Measurements from ENCODE around the gene LYZL6. TPM values are rescaled to one million over a fixed set of nuclear protein-coding genes. Genes with fewer than 3 reads are reported as not detected.

LYZL6 gene
- not detected for polyA plus RNA-seq (2012; ENCODE audit: insufficient read length, low read depth)

- TF ChIP-seq POLR2AphosphoS5 (IDR thresholded peaks at IDR 0.05; ENCODE audit: low read depth, low read length) = no peak
- no peak for TF ChIP-seq FOXP2 (optimal IDR thresholded peaks at IDR 0.05; ENCODE audit: borderline replicate concordance, extremely low read depth, extremely low read length, insufficient read depth)
- TF ChIP-seq TAF1 (IDR thresholded peaks at IDR 0.05; ENCODE audit: borderline replicate concordance, insufficient read depth, low read length) = no peak
- no peak for TF ChIP-seq SIN3A (IDR thresholded peaks at IDR 0.05; ENCODE audit: borderline replicate concordance, insufficient read depth, low read length)
- TF ChIP-seq REST (IDR thresholded peaks at IDR 0.05; ENCODE audit: insufficient read depth in 1 of 2, low read depth in 2 of 2, low read length in 2 of 2) = no peak
Measured at GRCh38 chr17:35943537-35943936, at the start of gene LYZL6. LYZL6 (minus strand) TSS chr17:35943713; CDS start chr17:35939356, 4,357 bp downstream.

- TF ChIP-seq REST (IDR thresholded peaks at IDR 0.05; ENCODE audit: insufficient read depth in 1 of 2, low read depth in 2 of 2, low read length in 2 of 2) (no peak), FOXP2 (optimal IDR thresholded peaks at IDR 0.05; ENCODE audit: borderline replicate concordance, extremely low read depth, extremely low read length, insufficient read depth) (no peak)
Measured at GRCh38 chr17:35991075-35991474, 47.6 kb upstream of the LYZL6 start.

- TF ChIP-seq SIN3A (IDR thresholded peaks at IDR 0.05; ENCODE audit: borderline replicate concordance, insufficient read depth, low read length) (no peak), POLR2AphosphoS5 (IDR thresholded peaks at IDR 0.05; ENCODE audit: low read depth, low read length) (no peak), REST (IDR thresholded peaks at IDR 0.05; ENCODE audit: insufficient read depth in 1 of 2, low read depth in 2 of 2, low read length in 2 of 2) (no peak), TAF1 (IDR thresholded peaks at IDR 0.05; ENCODE audit: borderline replicate concordance, insufficient read depth, low read length) (no peak), FOXP2 (optimal IDR thresholded peaks at IDR 0.05; ENCODE audit: borderline replicate concordance, extremely low read depth, extremely low read length, insufficient read depth) (no peak)
Measured at GRCh38 chr17:35988164-35988563, 44.7 kb upstream of the LYZL6 start.

GRCh38 chr17:35986643-35987042, 43.1 kb upstream of the LYZL6 start, which contains the start of gene CCL14:
CCL14 (minus strand) TSS chr17:35986729; CDS start chr17:35986649, 80 bp downstream.
- TF ChIP-seq SIN3A (IDR thresholded peaks at IDR 0.05; ENCODE audit: borderline replicate concordance, insufficient read depth, low read length) (no peak), REST (IDR thresholded peaks at IDR 0.05; ENCODE audit: insufficient read depth in 1 of 2, low read depth in 2 of 2, low read length in 2 of 2) (no peak)

- no peak for TF ChIP-seq FOXP2 (optimal IDR thresholded peaks at IDR 0.05; ENCODE audit: borderline replicate concordance, extremely low read depth, extremely low read length, insufficient read depth)
- no peak for TF ChIP-seq SIN3A (IDR thresholded peaks at IDR 0.05; ENCODE audit: borderline replicate concordance, insufficient read depth, low read length)
- no peak for TF ChIP-seq POLR2AphosphoS5 (IDR thresholded peaks at IDR 0.05; ENCODE audit: low read depth, low read length)
- no peak for TF ChIP-seq REST (IDR thresholded peaks at IDR 0.05; ENCODE audit: insufficient read depth in 1 of 2, low read depth in 2 of 2, low read length in 2 of 2)
- no peak for TF ChIP-seq TAF1 (IDR thresholded peaks at IDR 0.05; ENCODE audit: borderline replicate concordance, insufficient read depth, low read length)
Measured at GRCh38 chr17:35984140-35984539, 40.6 kb upstream of the LYZL6 start.

All from PFSK-1 (cell line).